ENCODE data around the gene GALNS.

The GALNS gene

DNA sequence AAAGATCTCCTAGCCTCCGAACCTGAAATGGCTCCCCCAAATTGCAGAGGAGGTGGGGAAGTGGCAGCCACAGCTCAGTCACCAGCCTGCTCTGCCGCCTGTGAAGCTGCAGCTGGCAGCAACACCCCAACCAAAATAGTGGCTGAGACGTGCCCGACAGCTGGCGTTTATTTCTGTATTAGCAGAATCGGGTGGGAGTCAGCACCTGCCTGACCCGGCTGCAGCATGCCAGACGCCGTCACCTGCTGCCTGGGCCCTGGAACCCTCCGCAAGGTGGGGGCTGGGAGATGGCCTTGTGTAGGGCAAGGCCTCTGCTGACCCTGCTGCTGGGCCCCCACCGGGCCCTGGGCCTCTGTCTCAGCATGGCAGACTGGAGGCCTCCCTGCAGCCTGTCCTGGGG, 27.2 kb upstream of the GALNS start:
- DNase-seq, result no peak
- no peak overlapping the region for H3K27ac ChIP-seq (ENCODE audit: low read length)
- no peak overlapping the region for H3K4me3 ChIP-seq (ENCODE audit: low read depth in 1 of 2, low read length in 2 of 2)
- H3K9ac ChIP-seq (ENCODE audit: low read depth, low read length), result no peak overlapping the region
- no peaks in the 10 kb centered on the region for H3K27me3 ChIP-seq (ENCODE audit: insufficient read depth, low read length, poor library complexity)
- TF ChIP-seq EZH2 (IDR thresholded peaks at IDR 0.05; ENCODE audit: borderline replicate concordance, low read depth, low read length, severe bottlenecking), result no peak
- TF ChIP-seq, protein P1, sequence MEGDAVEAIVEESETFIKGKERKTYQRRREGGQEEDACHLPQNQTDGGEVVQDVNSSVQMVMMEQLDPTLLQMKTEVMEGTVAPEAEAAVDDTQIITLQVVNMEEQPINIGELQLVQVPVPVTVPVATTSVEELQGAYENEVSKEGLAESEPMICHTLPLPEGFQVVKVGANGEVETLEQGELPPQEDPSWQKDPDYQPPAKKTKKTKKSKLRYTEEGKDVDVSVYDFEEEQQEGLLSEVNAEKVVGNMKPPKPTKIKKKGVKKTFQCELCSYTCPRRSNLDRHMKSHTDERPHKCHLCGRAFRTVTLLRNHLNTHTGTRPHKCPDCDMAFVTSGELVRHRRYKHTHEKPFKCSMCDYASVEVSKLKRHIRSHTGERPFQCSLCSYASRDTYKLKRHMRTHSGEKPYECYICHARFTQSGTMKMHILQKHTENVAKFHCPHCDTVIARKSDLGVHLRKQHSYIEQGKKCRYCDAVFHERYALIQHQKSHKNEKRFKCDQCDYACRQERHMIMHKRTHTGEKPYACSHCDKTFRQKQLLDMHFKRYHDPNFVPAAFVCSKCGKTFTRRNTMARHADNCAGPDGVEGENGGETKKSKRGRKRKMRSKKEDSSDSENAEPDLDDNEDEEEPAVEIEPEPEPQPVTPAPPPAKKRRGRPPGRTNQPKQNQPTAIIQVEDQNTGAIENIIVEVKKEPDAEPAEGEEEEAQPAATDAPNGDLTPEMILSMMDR (IDR thresholded peaks at IDR 0.05; ENCODE audit: borderline replicate concordance, extremely low read depth, low read length, poor library complexity, severe bottlenecking), result no peak
- H3K4me2 ChIP-seq (ENCODE audit: insufficient read depth, low read length), result no peak overlapping the region
- H3K79me2 ChIP-seq (ENCODE audit: insufficient read depth, low read length), result no peaks in the 10 kb centered on the region
- no peaks in the 10 kb centered on the region for H3K36me3 ChIP-seq (ENCODE audit: insufficient read depth, low read length)
- no peaks in the 10 kb centered on the region for H3K9me3 ChIP-seq (ENCODE audit: insufficient read depth, low read length, severe bottlenecking)
- H3K4me1 ChIP-seq (ENCODE audit: insufficient read depth, low read length), result no peaks in the 10 kb centered on the region
- ATAC-seq (ENCODE audit: insufficient read depth, low read depth), result no peak
- H4K20me1 ChIP-seq (ENCODE audit: insufficient read depth, low read length), result 0 out of 2 replicates have a peak, but pooled peaks cover 3% of the 10 kb centered on the region
- H2AFZ ChIP-seq (ENCODE audit: low read depth, low read length), result no peak overlapping the region

DNA sequence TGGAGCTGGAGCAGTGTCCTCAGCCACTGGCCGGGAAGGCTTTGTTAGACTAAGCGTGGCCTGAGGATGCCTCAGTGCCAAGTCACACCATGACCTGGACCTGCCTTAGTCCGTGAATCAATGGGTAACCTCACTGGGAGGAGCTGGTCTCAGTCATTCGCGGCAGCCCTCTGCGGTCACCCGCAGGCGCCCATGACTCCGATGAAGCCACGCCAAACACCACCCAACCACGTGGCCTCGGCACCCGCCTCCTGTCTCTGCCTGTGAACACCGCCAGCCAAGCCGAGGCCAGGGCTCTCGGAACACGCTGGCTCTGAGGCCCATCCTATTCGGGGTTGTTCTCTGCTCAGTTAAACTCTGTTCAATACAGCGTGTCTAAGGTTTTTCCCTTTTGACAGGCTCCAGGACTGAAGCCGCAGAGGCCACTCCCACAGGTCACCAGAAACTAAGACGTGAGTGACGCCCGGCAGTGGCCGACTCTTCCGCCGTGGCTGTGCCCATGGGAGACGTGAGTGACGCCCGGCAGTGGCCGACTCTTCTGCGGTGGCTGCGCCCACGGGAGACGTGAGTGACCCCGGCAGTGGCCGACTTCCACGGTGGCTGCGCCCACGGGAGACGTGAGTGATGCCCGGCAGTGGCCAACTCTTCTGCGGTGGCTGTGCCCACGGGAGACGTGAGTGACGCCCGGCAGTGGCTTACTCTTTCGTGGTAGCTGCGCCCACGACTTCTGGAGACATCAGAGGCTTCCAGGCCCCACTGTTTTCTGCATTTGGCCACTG, 26.6 kb upstream of the GALNS start:
- Histone ChIP-seq H3K36me3 (ENCODE audit: insufficient read depth, low read length) (no peaks in the 10 kb centered on the region), H4K20me1 (ENCODE audit: insufficient read depth, low read length) (0 out of 2 replicates have a peak, but pooled peaks cover 3% of the 10 kb centered on the region), H3K9me3 (ENCODE audit: insufficient read depth, low read length, severe bottlenecking) (no peaks in the 10 kb centered on the region), H3K4me2 (ENCODE audit: insufficient read depth, low read length) (no peak overlapping the region), H3K27me3 (ENCODE audit: insufficient read depth, low read length, poor library complexity) (no peaks in the 10 kb centered on the region), H3K79me2 (ENCODE audit: insufficient read depth, low read length) (no peaks in the 10 kb centered on the region), H3K4me3 (ENCODE audit: low read depth in 1 of 2, low read length in 2 of 2) (no peak overlapping the region), H3K4me1 (ENCODE audit: insufficient read depth, low read length) (no peaks in the 10 kb centered on the region), H3K9ac (ENCODE audit: low read depth, low read length) (no peak overlapping the region), H2AFZ (ENCODE audit: low read depth, low read length) (no peak overlapping the region), H3K27ac (ENCODE audit: low read length) (no peak overlapping the region)
- TF ChIP-seq EZH2 (IDR thresholded peaks at IDR 0.05; ENCODE audit: borderline replicate concordance, low read depth, low read length, severe bottlenecking), result no peak
- ATAC-seq (ENCODE audit: insufficient read depth, low read depth) (no peak), DNase-seq (no peak)

DNA sequence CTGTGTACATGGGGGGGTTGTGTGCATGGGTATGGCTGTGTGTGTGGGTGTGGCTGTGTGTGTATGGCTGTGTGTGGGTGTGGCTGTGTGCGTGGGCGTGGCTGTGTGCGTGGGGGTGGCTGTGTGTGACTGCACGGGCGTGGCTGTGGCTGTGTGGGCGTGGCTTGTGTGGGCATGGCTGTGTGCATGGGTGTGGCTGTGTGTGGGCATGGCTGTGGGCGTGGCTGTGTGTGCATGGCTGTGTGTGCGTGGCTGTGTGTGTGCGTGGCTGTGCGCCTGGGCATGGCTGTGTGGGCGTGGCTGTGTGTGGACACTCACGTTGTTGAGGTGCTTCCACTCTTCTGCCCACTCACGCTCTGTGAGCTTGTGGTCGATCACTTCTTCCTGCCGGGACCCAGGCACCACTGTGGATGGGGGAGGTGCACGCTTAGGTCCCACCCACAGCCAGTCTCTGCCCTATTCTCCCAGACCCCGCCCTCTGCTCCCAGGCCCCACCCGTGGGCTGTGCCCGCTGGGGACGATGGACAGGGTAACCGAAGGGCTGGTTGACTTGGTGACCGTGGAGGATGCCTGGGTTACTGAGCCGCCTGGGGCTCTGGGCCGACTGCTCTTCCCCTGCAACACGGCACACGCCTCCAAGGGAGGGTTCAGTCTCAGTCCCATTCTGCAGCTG, 25.7 kb upstream of the GALNS start:
- Histone ChIP-seq H3K9ac (ENCODE audit: low read depth, low read length) (no peak overlapping the region), H3K4me1 (ENCODE audit: insufficient read depth, low read length) (no peaks in the 10 kb centered on the region), H4K20me1 (ENCODE audit: insufficient read depth, low read length) (0 out of 2 replicates have a peak, but pooled peaks cover 3% of the 10 kb centered on the region), H3K27me3 (ENCODE audit: insufficient read depth, low read length, poor library complexity) (no peaks in the 10 kb centered on the region), H3K9me3 (ENCODE audit: insufficient read depth, low read length, severe bottlenecking) (no peaks in the 10 kb centered on the region), H3K4me2 (ENCODE audit: insufficient read depth, low read length) (no peak overlapping the region), H3K36me3 (ENCODE audit: insufficient read depth, low read length) (no peaks in the 10 kb centered on the region), H3K79me2 (ENCODE audit: insufficient read depth, low read length) (no peaks in the 10 kb centered on the region), H3K27ac (ENCODE audit: low read length) (no peak overlapping the region), H3K4me3 (ENCODE audit: low read depth in 1 of 2, low read length in 2 of 2) (no peak overlapping the region), H2AFZ (ENCODE audit: low read depth, low read length) (no peak overlapping the region)
- DNase-seq, result peak; percentile 37
- TF ChIP-seq, protein P1 (IDR thresholded peaks at IDR 0.05; ENCODE audit: borderline replicate concordance, extremely low read depth, low read length, poor library complexity, severe bottlenecking), result no peak
- TF ChIP-seq EZH2 (IDR thresholded peaks at IDR 0.05; ENCODE audit: borderline replicate concordance, low read depth, low read length, severe bottlenecking), result no peak
- ATAC-seq (ENCODE audit: insufficient read depth, low read depth), result peak; percentile 45; the same call in 1 of the 3 replicates

All from DND-41 (cell line).